ENCODE measurements around the gene ZNF384. TPM values are rescaled to one million over a fixed set of nuclear protein-coding genes. Genes with fewer than 3 reads are reported as not detected.

Gene ZNF384
- total RNA-seq, 1 donor from 2014 or later: 53.6 TPM

GRCh38 chr12:6696690-6697583, 7.8 kb upstream of the ZNF384 start:
- intact Hi-C loops (cut with DNase I): no loop called here
- H3K4me3 ChIP-seq: no peak overlapping the region
- peaks cover 37% of the 10 kb centered on the region for H3K27me3 ChIP-seq
- DNase-seq (no peak), ATAC-seq (no peak)
- no peak for TF ChIP-seq CTCF (IDR thresholded peaks at IDR 0.05)
- no peaks in the 10 kb centered on the region for H3K36me3 ChIP-seq
- no peaks in the 10 kb centered on the region for H3K9me3 ChIP-seq
- peaks cover 11% of the 10 kb centered on the region for H3K4me1 ChIP-seq
- no peak overlapping the region for H3K27ac ChIP-seq

DNA sequence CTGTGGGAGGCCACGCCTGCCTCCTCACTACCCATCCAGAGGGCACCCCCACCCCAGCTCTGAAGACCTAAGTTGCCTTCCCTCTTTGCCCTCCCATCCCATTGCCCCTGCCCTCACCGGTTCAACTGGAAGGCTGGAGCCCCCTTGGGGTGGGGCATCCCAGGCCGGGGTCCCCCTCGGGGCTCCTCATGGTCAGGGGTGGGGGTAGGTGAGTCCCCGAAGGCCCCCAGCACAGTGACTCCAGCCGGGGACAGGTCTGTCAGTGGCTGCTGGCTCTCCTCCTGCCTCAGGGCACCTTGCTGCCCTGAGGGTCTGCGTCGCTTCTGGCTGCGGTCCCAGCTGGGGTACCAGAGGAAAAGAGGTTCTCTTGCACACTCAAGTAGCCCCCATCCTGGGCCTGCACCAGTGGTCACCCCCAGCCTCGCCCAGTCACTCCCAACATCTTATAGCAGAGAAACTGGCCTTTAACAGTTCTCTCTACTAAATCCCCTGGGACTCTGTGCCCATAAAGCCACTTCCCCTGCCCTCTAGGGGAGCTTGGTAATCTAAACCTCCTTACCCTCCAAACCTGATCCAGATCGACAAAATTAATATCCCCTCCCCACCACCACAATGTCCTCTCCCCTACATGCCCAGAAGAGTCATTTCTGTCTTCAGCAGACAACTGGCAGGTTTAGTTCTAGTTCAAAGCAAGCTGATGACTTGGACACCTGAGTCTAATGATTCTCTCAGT, 6.3 kb upstream of the ZNF384 start:
- intact Hi-C loops (cut with DNase I): no loop called here

DNA sequence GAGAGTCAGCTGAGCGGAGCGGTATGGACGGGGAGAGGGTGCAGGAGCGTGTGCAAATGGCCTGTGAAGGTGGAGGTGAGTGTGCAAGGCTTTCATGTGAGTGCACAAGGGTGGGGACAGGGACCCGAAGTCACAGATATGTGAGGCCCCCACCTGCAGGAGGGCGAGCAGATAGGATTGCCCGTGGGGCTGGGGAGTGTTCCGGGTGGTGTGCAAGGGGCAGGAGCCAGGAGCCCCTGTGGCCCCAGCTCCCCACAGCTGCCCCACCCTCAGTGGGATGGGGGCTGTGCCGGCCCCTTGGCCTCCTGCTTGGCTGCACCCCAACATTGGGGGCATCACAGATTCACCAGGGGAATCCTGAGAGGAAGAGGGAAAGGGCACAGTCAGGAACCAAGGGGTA, 5.5 kb upstream of the ZNF384 start:
- H3K27ac ChIP-seq: no peak overlapping the region
- intact Hi-C loops (cut with DNase I): no loop called here
- no peak for TF ChIP-seq CTCF (IDR thresholded peaks at IDR 0.05)
- no peak for ATAC-seq
- peaks cover 10% of the 10 kb centered on the region for H3K4me1 ChIP-seq
- no peak overlapping the region for H3K4me3 ChIP-seq
- no peaks in the 10 kb centered on the region for H3K36me3 ChIP-seq
- no peaks in the 10 kb centered on the region for H3K9me3 ChIP-seq
- no peak for DNase-seq
- H3K27me3 ChIP-seq: peaks cover 15% of the 10 kb centered on the region

More for the DNA sequence above, 6.3 kb upstream of the ZNF384 start:
- Histone ChIP-seq H3K9me3 (no peaks in the 10 kb centered on the region), H3K4me1 (peaks cover 10% of the 10 kb centered on the region), H3K27me3 (peaks cover 23% of the 10 kb centered on the region), H3K27ac (no peak overlapping the region), H3K36me3 (no peaks in the 10 kb centered on the region), H3K4me3 (no peak overlapping the region)
- no peak for DNase-seq
- ATAC-seq: no peak
- TF ChIP-seq CTCF (IDR thresholded peaks at IDR 0.05): no peak

- peaks cover 8% of the 10 kb centered on the region for H3K27me3 ChIP-seq
- no peak overlapping the region for H3K27ac ChIP-seq
- DNase-seq (no peak), ATAC-seq (no peak)
- peaks cover 10% of the 10 kb centered on the region for H3K4me1 ChIP-seq
- no peaks in the 10 kb centered on the region for H3K36me3 ChIP-seq
- no peak for TF ChIP-seq CTCF (IDR thresholded peaks at IDR 0.05)
- no peaks in the 10 kb centered on the region for H3K9me3 ChIP-seq
- intact Hi-C loops (cut with DNase I): no loop called here
- no peak overlapping the region for H3K4me3 ChIP-seq
Observed at GRCh38 chr12:6693832-6694355, 4.7 kb upstream of the ZNF384 start.

- no peak for TF ChIP-seq CTCF (IDR thresholded peaks at IDR 0.05)
Observed at GRCh38 chr12:6692888-6693287, 3.7 kb upstream of the ZNF384 start.

More at GRCh38 chr12:6692888-6693287, 3.7 kb upstream of the ZNF384 start:
- Histone ChIP-seq H3K27ac (no peak overlapping the region), H3K9me3 (no peaks in the 10 kb centered on the region), H3K27me3 (no peaks in the 10 kb centered on the region), H3K36me3 (no peaks in the 10 kb centered on the region), H3K4me3 (no peak overlapping the region), H3K4me1 (peaks cover 13% of the 10 kb centered on the region)
- DNase-seq: no peak
- no peak for ATAC-seq
- intact Hi-C loops (cut with DNase I): no loop called here

All from upper lobe of right lung (tissue), 1 donor.